Ovary (tissue), 9 donors: ENCODE results near the gene KRTAP4-12. TPM values are rescaled to one million over a fixed set of nuclear protein-coding genes. Genes with fewer than 3 reads are reported as not detected.
"Not testable (repeated sequence)": the region's sequence is repeated elsewhere in the genome, so short reads cannot be mapped to it uniquely, and the experiment has no call there.

Source experiments
- DNase-seq, 5 donors: peaks; one replicate each; pipeline ENCODE4 v3.0.0-alpha.2; 2019 to 2020
- H3K27ac ChIP-seq, 2 donors: fragments of 200-600 bp; one replicate each; pipeline versions ENCODE4 v1.5.1 to v1.8.0; 2019 to 2022
- H3K27me3 ChIP-seq: fragments of 200-600 bp; one replicate; pipeline ENCODE4 v1.8.0; 2022
- H3K36me3 ChIP-seq: fragments of 200-600 bp; sonication (generic); one replicate; pipeline ENCODE4 v1.5.1; 2019
- H3K4me1 ChIP-seq: one replicate; pipeline ENCODE4 v1.8.1; 2013; ENCODE audit warnings: mild to moderate bottlenecking, moderate library complexity; ENCODE audit not compliant: insufficient read depth
- H3K4me3 ChIP-seq: fragments of 200-600 bp; sonication (generic); one replicate; pipeline ENCODE4 v1.5.1; 2017
- H3K9me3 ChIP-seq, 2 donors: fragments of 200-600 bp in 1 of 2; sonication (generic) in 1 of 2; one replicate each; pipeline versions ENCODE4 v1.5.1 to v1.8.1; 2013 to 2019; ENCODE audit warnings: mild to moderate bottlenecking in 1 of 2, moderate library complexity in 1 of 2
- CTCF ChIP-seq, 3 donors: fragments of 450-650 bp in 2 of 3; fragments of 200-600 bp in 1 of 3; IDR thresholded peaks; one replicate each; pipeline versions ENCODE4 v1.5.1 to v1.8.0; 2016 to 2022; ENCODE audit warnings: antibody characterized with exemption in 3 of 3, mild to moderate bottlenecking in 1 of 3
- EP300 ChIP-seq: sonication (generic); formaldehyde crosslinking; IDR thresholded peaks from one replicate; pipeline ENCODE4 v1.6.1; 2017; ENCODE audit warnings: antibody characterized with exemption
- POLR2A ChIP-seq: fragments of 450-650 bp; IDR thresholded peaks from one replicate; pipeline ENCODE4 v1.6.1; 2017; ENCODE audit warnings: antibody characterized with exemption, mild to moderate bottlenecking, moderate library complexity
- WGBS, 3 donors: extraction: QIAGEN DNeasy Blood & Tissue Kit in 1 of 3; methylation state at CpG; one replicate each; pipeline versions ENCODE4 v1.1.5 to v1.1.7; 2013 to 2017; 5-methylcytosine and 5-hydroxymethylcytosine counted together
- intact Hi-C, 4 donors: fragments of 100-400 bp; cut with DNase I; formaldehyde crosslinking; loops; one replicate each; pipeline versions ENCODE4 v1.11.0 to v1.15.1; 2022 to 2023
- polyA plus RNA-seq, 2 donors: library from polyadenylated mRNA; stranded (reverse); fragments of 200-250 nt in 1 of 2; fragments of 350-450 nt in 1 of 2; fragmentation: Illumina TruSeq in 1 of 2; extraction: RNeasy Lipid Tissue Mini Kit (QIAGEN cat#74804) in 1 of 2; gene quantifications; one replicate each; pipeline ENCODE4 v1.2.3, GENCODE V29; 2013 to 2014
- total RNA-seq, 7 donors: library from RNA; depleted of rRNA in 2 of 7; stranded (reverse); fragments of >200 nt in 2 of 7; fragmentation: NEBNext Ultra II Directional in 3 of 7; extraction: Animal tissue kit (Norgen Biotek cat#: 25700) in 3 of 7; gene quantifications; one replicate each; pipeline versions ENCODE4 v1.1.0 to v1.2.4, GENCODE V29; 2016 to 2023
- donor health status: DM: no; HTN: no; CAD: no; lungs with moderate emphysema.
- donor health status: DM: no; HTN: no; CAD: no.
- donor health status: Bipolar disorder and iron deficiency.
- donor health status: DM: yes; HTN: yes; CAD: no.
- donor health status: DM: no; HTN: no; CAD: no.
- donor health status: DM: yes; HTN: yes; CAD: no.

KRTAP4-12 gene
- total and polyA plus RNA-seq, 9 donors = not detected

DNA sequence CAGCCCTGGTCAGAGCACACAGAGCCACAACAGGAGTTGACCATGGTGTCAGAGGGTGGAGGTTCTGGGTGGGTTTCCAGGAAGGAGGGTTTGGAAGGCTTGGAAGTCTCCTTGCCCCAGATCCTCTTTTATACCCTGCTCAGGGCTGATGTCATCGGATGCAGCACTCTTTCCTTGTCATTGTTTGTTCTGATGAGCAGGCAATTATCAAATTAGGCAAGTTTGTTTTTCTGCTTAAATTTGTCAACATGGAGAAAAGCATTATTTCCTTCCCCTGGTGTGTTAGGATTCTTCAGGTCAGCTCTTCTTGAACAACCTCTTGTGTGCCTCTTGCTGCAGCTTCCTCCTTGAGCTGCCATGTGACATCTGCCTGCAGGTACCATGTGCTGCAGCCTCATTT lies 36.7 kb upstream of the KRTAP4-12 start, which contains the start of gene KRTAP4-4:
KRTAP4-4 (minus strand) TSS at position 101 of the 400 bp plus-strand sequence; CDS start at position 44, 57 bp downstream.
- 74 to 76% (median 74%) methylated on average over 1 of the region's 1 CpG for WGBS, 3 donors
- no peak within 1 kb of the TSS for H3K4me3 ChIP-seq

GRCh38 chr17:41160190-41160589 lies 36.2 kb upstream of the KRTAP4-12 start:
- H3K27ac ChIP-seq, intact Hi-C loops, DNase-seq, H3K9me3 ChIP-seq, H3K4me3 ChIP-seq, H3K4me1 ChIP-seq, H3K27me3 ChIP-seq, H3K36me3 ChIP-seq: not testable (repeated sequence)
- 91 to 94% (median 94%) methylated on average over 2 to 3 of the region's 3 CpGs for WGBS, 3 donors

More for the DNA sequence above, 36.7 kb upstream of the KRTAP4-12 start, which contains the start of gene KRTAP4-4:
- Histone ChIP-seq H3K36me3 (no peaks in the 10 kb centered on the region), H3K27me3 (no peaks in the 10 kb centered on the region), H3K9me3 (no peaks in the 10 kb centered on the region), H3K4me1 (no peaks in the 10 kb centered on the region), H3K27ac (no peak within 1 kb of the TSS)
- intact Hi-C loops = no loop called here
- no peak for DNase-seq
- TF ChIP-seq CTCF (IDR thresholded peaks at IDR 0.05) (no peak), EP300 (no peak), POLR2A (no peak)

- H3K27me3 ChIP-seq = no peaks in the 10 kb centered on the region
- 3 to 11% (median 8%) methylated on average over 2 of the region's 2 CpGs for WGBS, 3 donors
- no peaks in the 10 kb centered on the region for H3K9me3 ChIP-seq
- no peak overlapping the region for H3K4me3 ChIP-seq
- TF ChIP-seq EP300 (no peak), CTCF (IDR thresholded peaks at IDR 0.05) (no peak), POLR2A (no peak)
- intact Hi-C loops = no loop called here
- DNase-seq = no peak
- no peak overlapping the region for H3K27ac ChIP-seq
- H3K4me1 ChIP-seq = no peaks in the 10 kb centered on the region
- H3K36me3 ChIP-seq = no peaks in the 10 kb centered on the region
Observed at GRCh38 chr17:41153856-41154255, 29.9 kb upstream of the KRTAP4-12 start.

- H3K36me3 ChIP-seq = no peaks in the 10 kb centered on the region
- DNase-seq = no peak
- intact Hi-C loops = no loop called here
- TF ChIP-seq CTCF (IDR thresholded peaks at IDR 0.05) (no peak), EP300 (no peak), POLR2A (no peak)
- no peak overlapping the region for H3K4me3 ChIP-seq
- WGBS, 3 donors = 46 to 55% (median 49%) methylated on average over 2 of the region's 2 CpGs
- no peaks in the 10 kb centered on the region for H3K27me3 ChIP-seq
- no peaks in the 10 kb centered on the region for H3K9me3 ChIP-seq
- H3K27ac ChIP-seq = no peak overlapping the region
- no peaks in the 10 kb centered on the region for H3K4me1 ChIP-seq
Observed at GRCh38 chr17:41151525-41151924, 27.5 kb upstream of the KRTAP4-12 start.

DNA sequence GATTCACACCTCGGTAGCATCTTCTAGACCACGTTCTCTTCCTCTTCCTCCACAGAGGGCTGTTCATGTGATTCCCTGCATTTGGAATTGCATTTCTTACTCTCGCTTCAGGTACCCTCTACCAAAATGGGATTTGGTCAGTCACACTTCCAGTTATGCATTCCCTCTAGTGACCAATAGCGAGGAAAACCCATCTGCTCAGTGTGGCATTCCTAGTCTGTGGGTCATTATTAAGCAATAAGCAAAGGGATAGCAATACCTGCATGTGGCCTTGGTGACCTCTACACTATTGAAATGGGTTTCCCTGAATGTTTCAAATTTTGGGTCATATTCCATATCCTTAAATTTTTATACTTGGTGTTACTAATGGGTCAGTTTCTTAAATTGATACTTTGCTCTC lies 26.0 kb upstream of the KRTAP4-12 start:
- no peaks in the 10 kb centered on the region for H3K9me3 ChIP-seq
- H3K27ac ChIP-seq = no peak overlapping the region
- no peaks in the 10 kb centered on the region for H3K36me3 ChIP-seq
- no peaks in the 10 kb centered on the region for H3K4me1 ChIP-seq
- no peak for DNase-seq
- WGBS, 3 donors = 81 to 85% (median 84%) methylated on average over 4 of the region's 4 CpGs
- TF ChIP-seq EP300 = no peak
- no peak for TF ChIP-seq CTCF (IDR thresholded peaks at IDR 0.05)
- TF ChIP-seq POLR2A = no peak
- intact Hi-C loops = no loop called here
- H3K27me3 ChIP-seq = no peaks in the 10 kb centered on the region
- no peak overlapping the region for H3K4me3 ChIP-seq
